Spleen (tissue), 11 donors: ENCODE measurements around the gene UBE2L3. TPM values are rescaled to one million over a fixed set of nuclear protein-coding genes. Genes with fewer than 3 reads are reported as not detected.
A peak's percentile ranks its signal among the peaks of the same experiment; 100 is the strongest.
"Not testable (repeated sequence)": the region's sequence is repeated elsewhere in the genome, so short reads cannot be mapped to it uniquely, and the experiment has no call there.

Experiments
- DNase-seq: peaks from one replicate; pipeline ENCODE4 v3.0.0-alpha.2; 2020
- H3K27ac ChIP-seq, 8 donors: fragments of 200-600 bp; sonication (generic) in 7 of 8; 1 replicate in 4 of 8; 2 replicates in 4 of 8; pipeline versions ENCODE4 v1.5.0 to v1.8.0; 2016 to 2021; ENCODE audit warnings: inconsistent platforms in 4 of 8, mild to moderate bottlenecking in 4 of 8, moderate library complexity in 1 of 8
- H3K27me3 ChIP-seq, 7 donors: fragments of 200-600 bp; sonication (generic) in 6 of 7; replicated peaks in 1 of 7; 1 replicate in 4 of 7; 2 replicates in 3 of 7; pipeline versions ENCODE4 v1.5.0 to v1.8.0; 2016 to 2021; ENCODE audit warnings: inconsistent platforms in 3 of 7, mild to moderate bottlenecking in 1 of 7
- H3K36me3 ChIP-seq, 6 donors: fragments of 200-600 bp; sonication (generic) in 5 of 6; 1 replicate in 4 of 6; 2 replicates in 2 of 6; pipeline versions ENCODE4 v1.5.0 to v1.8.0; 2016 to 2021; ENCODE audit warnings: inconsistent platforms in 2 of 6
- H3K4me1 ChIP-seq, 6 donors: fragments of 200-600 bp; sonication (generic) in 5 of 6; 1 replicate in 3 of 6; 2 replicates in 3 of 6; pipeline versions ENCODE4 v1.5.0 to v1.8.0; 2016 to 2021; ENCODE audit warnings: inconsistent platforms in 3 of 6
- H3K4me3 ChIP-seq, 8 donors: fragments of 200-600 bp; sonication (generic) in 7 of 8; 1 replicate in 4 of 8; 2 replicates in 4 of 8; pipeline versions ENCODE4 v1.5.0 to v1.8.0; 2016 to 2021; ENCODE audit warnings: inconsistent platforms in 4 of 8, mild to moderate bottlenecking in 4 of 8, moderate library complexity in 2 of 8
- H3K9me3 ChIP-seq, 8 donors: fragments of 200-600 bp; sonication (generic) in 7 of 8; 1 replicate in 4 of 8; 2 replicates in 4 of 8; pipeline versions ENCODE4 v1.5.0 to v1.8.0; 2016 to 2021; ENCODE audit warnings: inconsistent platforms in 4 of 8
- POLR2A ChIP-seq, 3 donors: fragments of 450-650 bp; IDR thresholded peaks; one replicate each; pipeline ENCODE4 v1.5.1; 2017; ENCODE audit warnings: antibody characterized with exemption in 3 of 3, mild to moderate bottlenecking in 1 of 3
- POLR2AphosphoS5 ChIP-seq, 3 donors: sonication (generic); formaldehyde crosslinking; IDR thresholded peaks; one replicate each; pipeline ENCODE4 v1.5.1; 2017; ENCODE audit warnings: antibody characterized with exemption in 3 of 3
- WGBS, 5 donors: extraction: QIAGEN DNeasy Blood & Tissue Kit in 3 of 5; methylation state at CpG; one replicate each; pipeline versions ENCODE4 v1.1.5 to v1.1.7; 2013 to 2018; 5-methylcytosine and 5-hydroxymethylcytosine counted together
- intact Hi-C: fragments of 100-400 bp; cut with DNase I; formaldehyde crosslinking; loops from one replicate; pipeline ENCODE4 v1.15.0; 2023; ENCODE audit warnings: low total_unique reads
- polyA plus RNA-seq, 3 donors: library from polyadenylated mRNA; stranded (reverse); fragments of 200-250 nt; gene quantifications; one replicate each; pipeline ENCODE4 v1.2.1, GENCODE V29; 2013
- total RNA-seq, 7 donors: library from RNA; depleted of rRNA in 3 of 7; stranded (reverse); fragments of >200 nt in 3 of 7; fragmentation: NEBNext Ultra II Directional in 4 of 7; extraction: Animal tissue kit (Norgen Biotek cat#: 25700) in 4 of 7; gene quantifications; one replicate each; pipeline versions ENCODE4 v1.1.0 to v1.2.1, GENCODE V29; 2016 to 2021
- TF ChIP-seq, protein P1 (sequence below), 11 experiments: fragments of 200-600 bp in 7 of 11; fragments of 450-650 bp in 4 of 11; sonication (generic) in 4 of 11; IDR thresholded peaks in 8 of 11; conservative IDR thresholded peaks in 3 of 11; 1 replicate in 7 of 11; 2 replicates in 4 of 11; pipeline versions ENCODE4 v1.4.0 to v1.8.0; 2016 to 2021; ENCODE audit warnings: antibody characterized with exemption in 11 of 11, inconsistent platforms in 4 of 11, mild to moderate bottlenecking in 1 of 11
- donor health status: healthy with polysubstance abuse.
- donor health status: DM: no; HTN: no; CAD: no; lungs with moderate emphysema.
- donor health status: DM: no; HTN: no; CAD: no.
- donor health status: Bipolar disorder and iron deficiency.
- donor health status: healthy.
- donor health status: DM: no; HTN: no; CAD: no.
- donor health status: DM: yes; HTN: yes; CAD: no.

The UBE2L3 gene
- total and polyA plus RNA-seq, 10 donors, result 36.2 to 69.3 (median 45.2) TPM

DNA sequence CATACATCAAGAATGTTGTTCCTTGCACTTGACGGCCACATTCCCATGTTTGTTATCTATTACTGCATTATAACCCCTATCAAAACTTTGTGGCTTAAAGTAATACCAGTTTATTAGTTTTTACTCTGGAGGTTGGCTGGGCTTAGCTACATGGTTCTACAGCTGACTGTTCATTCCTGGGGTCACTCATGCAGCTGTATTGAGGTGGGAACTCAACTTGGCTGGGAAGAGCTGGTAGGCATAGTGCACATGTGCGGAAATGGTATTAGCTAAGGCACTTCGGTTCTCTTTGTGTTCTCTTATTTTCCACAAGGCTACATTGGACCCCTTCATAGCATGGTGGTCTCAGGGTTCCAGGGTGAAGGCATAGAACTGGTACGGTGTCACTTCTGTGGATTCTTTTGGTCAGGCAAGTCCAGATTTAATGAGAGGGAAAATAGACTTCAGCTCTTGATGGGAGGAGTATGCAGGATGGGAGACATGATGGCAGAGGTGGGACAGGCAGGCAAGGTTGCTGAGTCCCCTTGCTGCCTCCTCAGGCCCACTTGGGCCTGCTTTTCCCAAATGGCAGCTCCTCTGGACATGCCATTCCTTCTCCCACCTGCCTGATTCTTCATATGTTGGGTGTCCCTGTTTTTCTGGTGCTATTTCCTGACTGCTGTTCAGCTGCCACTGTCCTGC is 46.2 kb downstream of the UBE2L3 start:
- Histone ChIP-seq H3K36me3 (peaks cover 0 to 91% (median 41%) of the 10 kb centered on the region in 6 donors), H3K4me1 (peaks cover 0 to 42% (median 24%) of the 10 kb centered on the region in 6 donors), H3K27me3 (no peaks in the 10 kb centered on the region), H3K4me3 (no peak overlapping the region), H3K9me3 (no peaks in the 10 kb centered on the region), H3K27ac (peak overlapping the region in 1 of 8 donors; percentile 14)
- no peak for TF ChIP-seq POLR2A (IDR thresholded peaks at IDR 0.05)
- TF ChIP-seq POLR2AphosphoS5 (IDR thresholded peaks at IDR 0.05), result no peak
- TF ChIP-seq, protein P1, sequence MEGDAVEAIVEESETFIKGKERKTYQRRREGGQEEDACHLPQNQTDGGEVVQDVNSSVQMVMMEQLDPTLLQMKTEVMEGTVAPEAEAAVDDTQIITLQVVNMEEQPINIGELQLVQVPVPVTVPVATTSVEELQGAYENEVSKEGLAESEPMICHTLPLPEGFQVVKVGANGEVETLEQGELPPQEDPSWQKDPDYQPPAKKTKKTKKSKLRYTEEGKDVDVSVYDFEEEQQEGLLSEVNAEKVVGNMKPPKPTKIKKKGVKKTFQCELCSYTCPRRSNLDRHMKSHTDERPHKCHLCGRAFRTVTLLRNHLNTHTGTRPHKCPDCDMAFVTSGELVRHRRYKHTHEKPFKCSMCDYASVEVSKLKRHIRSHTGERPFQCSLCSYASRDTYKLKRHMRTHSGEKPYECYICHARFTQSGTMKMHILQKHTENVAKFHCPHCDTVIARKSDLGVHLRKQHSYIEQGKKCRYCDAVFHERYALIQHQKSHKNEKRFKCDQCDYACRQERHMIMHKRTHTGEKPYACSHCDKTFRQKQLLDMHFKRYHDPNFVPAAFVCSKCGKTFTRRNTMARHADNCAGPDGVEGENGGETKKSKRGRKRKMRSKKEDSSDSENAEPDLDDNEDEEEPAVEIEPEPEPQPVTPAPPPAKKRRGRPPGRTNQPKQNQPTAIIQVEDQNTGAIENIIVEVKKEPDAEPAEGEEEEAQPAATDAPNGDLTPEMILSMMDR (IDR thresholded peaks at IDR 0.05 in 8 of 11, conservative IDR thresholded peaks at IDR 0.05 in 3 of 11), result no peak
- DNase-seq, result no peak
- intact Hi-C loops, result no loop called here
- WGBS, 5 donors, result 73 to 97% (median 90%) methylated on average over 4 of the region's 4 CpGs

GRCh38 chr22:21615731-21616130 is 48.2 kb downstream of the UBE2L3 start:
- H3K9me3 ChIP-seq, result no peaks in the 10 kb centered on the region
- no peak overlapping the region for H3K27ac ChIP-seq
- H3K27me3 ChIP-seq, result no peaks in the 10 kb centered on the region
- H3K36me3 ChIP-seq, result peaks cover 0 to 93% (median 39%) of the 10 kb centered on the region in 6 donors
- H3K4me3 ChIP-seq, result no peak overlapping the region
- 81 to 93% (median 82%) methylated on average over 4 of the region's 4 CpGs for WGBS, 5 donors
- no peak for DNase-seq
- intact Hi-C loops, result no loop called here
- TF ChIP-seq, protein P1 (IDR thresholded peaks at IDR 0.05 in 8 of 11, conservative IDR thresholded peaks at IDR 0.05 in 3 of 11), result no peak
- TF ChIP-seq POLR2A (IDR thresholded peaks at IDR 0.05), result no peak
- TF ChIP-seq POLR2AphosphoS5 (IDR thresholded peaks at IDR 0.05), result no peak
- peaks cover 0 to 62% (median 29%) of the 10 kb centered on the region in 6 donors for H3K4me1 ChIP-seq

- H3K36me3 ChIP-seq, result peaks cover 0 to 89% (median 27%) of the 10 kb centered on the region in 6 donors
- WGBS, 5 donors, result 90 to 96% (median 94%) methylated on average over 6 of the region's 6 CpGs
- H3K27ac ChIP-seq, H3K9me3 ChIP-seq, intact Hi-C loops, DNase-seq, H3K27me3 ChIP-seq, H3K4me3 ChIP-seq: not testable (repeated sequence)
- H3K4me1 ChIP-seq, result peaks cover 5 to 76% (median 40%) of the 10 kb centered on the region in 6 donors
These were observed 49.8 kb downstream of the UBE2L3 start for GRCh38 chr22:21617337-21617736.

- H3K4me1 ChIP-seq, result peaks cover 0 to 88% (median 49%) of the 10 kb centered on the region in 6 donors
- H3K4me3 ChIP-seq, result no peak overlapping the region
- TF ChIP-seq, protein P1 (IDR thresholded peaks at IDR 0.05 in 8 of 11, conservative IDR thresholded peaks at IDR 0.05 in 3 of 11), result no peak
- TF ChIP-seq POLR2AphosphoS5 (IDR thresholded peaks at IDR 0.05) (no peak), POLR2A (IDR thresholded peaks at IDR 0.05) (no peak)
- intact Hi-C loops, result no loop called here
- peaks cover 0 to 84% (median 23%) of the 10 kb centered on the region in 6 donors for H3K36me3 ChIP-seq
- H3K27me3 ChIP-seq, result no peaks in the 10 kb centered on the region
- H3K9me3 ChIP-seq, result no peaks in the 10 kb centered on the region
- no peak for DNase-seq
- peak overlapping the region in 2 of 8 donors; percentile 28 to 34 for H3K27ac ChIP-seq
- 84 to 97% (median 86%) methylated on average over 2 to 3 of the region's 3 CpGs for WGBS, 5 donors
These were observed 53.5 kb downstream of the UBE2L3 start for GRCh38 chr22:21621025-21621424.
